ENCODE results near the gene RASGRP3.

- TF ChIP-seq REST (IDR thresholded peaks at IDR 0.05; ENCODE audit: low read depth, low read length) (no peak), EP300 (IDR thresholded peaks at IDR 0.05; ENCODE audit: borderline replicate concordance in 1 of 2, low read depth in 1 of 2, low read length in 1 of 2) (no peak), GATA2 (CRISPR knock-in tag; IDR thresholded peaks at IDR 0.05) (no peak)
Observed at GRCh38 chr2:33599943-33600192, 123.4 kb downstream of the RASGRP3 start.

Data from SK-N-SH (cell line).